HL-60 (cell line): ENCODE data around the gene NOS3.

Source experiments
- DNase-seq, 2 experiments: peaks; one replicate each; pipeline ENCODE4 v3.0.0-alpha.2; 2010 to 2020; ENCODE audit warnings: low read depth in 1 of 2, low spot score in 1 of 2
- H3K27ac ChIP-seq: fragments of 250-450 bp; sonication (Bioruptor Pico); replicated peaks from 2 replicates; pipeline ENCODE4 v1.5.1; 2020; ENCODE audit warnings: mild to moderate bottlenecking, moderate library complexity
- H3K27me3 ChIP-seq: fragments of 250-450 bp; sonication (Bioruptor Pico); 2 replicates; pipeline ENCODE4 v1.5.1; 2021; ENCODE audit warnings: mild to moderate bottlenecking, moderate library complexity; ENCODE audit not compliant: insufficient read depth, poor library complexity, severe bottlenecking
- H3K4me3 ChIP-seq: replicated peaks from 2 replicates; pipeline ENCODE4 v1.5.1; 2011; ENCODE audit warnings: mild to moderate bottlenecking, control low read depth, low read length; ENCODE audit not compliant: insufficient read depth
- CTCF ChIP-seq: IDR thresholded peaks from one replicate; pipeline ENCODE4 v1.5.1; 2011; ENCODE audit warnings: low read length, control low read depth, inconsistent platforms; ENCODE audit not compliant: insufficient read depth
- GABPA ChIP-seq: IDR thresholded peaks from 2 replicates; pipeline ENCODE4 v1.6.1; 2012; ENCODE audit warnings: low read depth
- POLR2AphosphoS5 ChIP-seq: IDR thresholded peaks from 2 replicates; pipeline ENCODE4 v1.6.1; 2012; ENCODE audit warnings: low read depth
- REST ChIP-seq: IDR thresholded peaks from 2 replicates; pipeline ENCODE4 v1.6.1; 2012; ENCODE audit warnings: low read depth; ENCODE audit not compliant: insufficient replicate concordance
- SPI1 ChIP-seq: IDR thresholded peaks from 2 replicates; pipeline ENCODE4 v1.6.1; 2012; ENCODE audit warnings: low read depth, mild to moderate bottlenecking, borderline replicate concordance

Gene NOS3

GRCh38 chr7:151013733-151014497, 23.1 kb downstream of the NOS3 start:
- Histone ChIP-seq H3K27me3 (peaks cover 11% of the 10 kb centered on the region), H3K27ac (peak overlapping the region; percentile 43), H3K4me3 (peak overlapping the region; percentile 46)
- peak; percentile 90 to 92 for DNase-seq
- TF ChIP-seq SPI1 (peak; percentile 61), CTCF (no peak)

GRCh38 chr7:151014950-151015349, 24.1 kb downstream of the NOS3 start:
- DNase-seq, result no peak
- peaks cover 19% of the 10 kb centered on the region for H3K27me3 ChIP-seq
- TF ChIP-seq POLR2AphosphoS5, result no peak
- no peak for TF ChIP-seq REST
- TF ChIP-seq CTCF, result no peak
- no peak for TF ChIP-seq GABPA
- no peak for TF ChIP-seq SPI1

GRCh38 chr7:151015967-151016366, 25.1 kb downstream of the NOS3 start:
- no peak for TF ChIP-seq CTCF
- no peak for TF ChIP-seq REST
- no peak for TF ChIP-seq POLR2AphosphoS5
- TF ChIP-seq SPI1, result no peak
- TF ChIP-seq GABPA, result no peak
- H3K27me3 ChIP-seq, result peaks cover 24% of the 10 kb centered on the region
- DNase-seq, result no peak
- no peak overlapping the region for H3K27ac ChIP-seq
- no peak overlapping the region for H3K4me3 ChIP-seq

More at GRCh38 chr7:151014950-151015349, 24.1 kb downstream of the NOS3 start:
- H3K27ac ChIP-seq, result no peak overlapping the region
- H3K4me3 ChIP-seq, result no peak overlapping the region

GRCh38 chr7:151016505-151016904, 25.7 kb downstream of the NOS3 start:
- Histone ChIP-seq H3K4me3 (no peak overlapping the region), H3K27me3 (peaks cover 24% of the 10 kb centered on the region), H3K27ac (no peak overlapping the region)
- DNase-seq, result no peak
- no peak for TF ChIP-seq REST
- TF ChIP-seq GABPA, result no peak
- no peak for TF ChIP-seq SPI1
- TF ChIP-seq POLR2AphosphoS5, result no peak
- TF ChIP-seq CTCF, result no peak
